ENCODE measurements around the gene TIMM23B. TPM values are rescaled to one million over a fixed set of nuclear protein-coding genes. Genes with fewer than 3 reads are reported as not detected.
"Not testable (repeated sequence)": the region's sequence is repeated elsewhere in the genome, so short reads cannot be mapped to it uniquely, and the experiment has no call there.

The TIMM23B gene
- total RNA-seq, 2 experiments from 2014 or later, result 25.4 to 31.4 TPM

DNA sequence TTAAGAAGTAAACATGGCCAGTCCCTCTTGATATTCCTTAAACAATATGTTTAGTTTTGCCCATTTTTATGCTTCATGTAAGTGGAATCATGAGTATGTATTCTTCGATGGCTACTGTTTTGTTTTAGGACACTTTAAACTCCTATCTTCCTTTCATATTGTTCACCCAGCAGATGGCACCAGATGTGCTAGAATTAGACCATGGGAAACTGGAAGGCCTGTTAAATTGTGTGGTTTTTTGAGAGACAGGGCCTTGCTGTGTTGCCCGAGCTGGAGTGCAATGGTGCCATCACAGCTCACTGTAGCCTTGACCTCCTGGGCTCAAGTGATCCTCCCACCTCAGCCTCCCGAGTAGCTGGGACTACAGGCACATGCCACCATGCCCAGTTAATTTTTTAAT, 11.3 kb downstream of the TIMM23B start:
- H3K4me1 ChIP-seq (ENCODE audit: insufficient read depth, low read length, poor library complexity, severe bottlenecking); POLR2A ChIA-PET; H3K4me3 ChIP-seq (ENCODE audit: low read depth, low read length, poor library complexity, severe bottlenecking); H3K9me3 ChIP-seq (ENCODE audit: low read length); H4K20me1 ChIP-seq (ENCODE audit: insufficient read depth, low read length); H3K27ac ChIP-seq (ENCODE audit: low read depth, low read length, poor library complexity, severe bottlenecking); CTCF ChIA-PET (ENCODE audit: unreplicated experiment); BruUV-seq (replicated peaks); H3K4me2 ChIP-seq (ENCODE audit: low read length); H2AFZ ChIP-seq (ENCODE audit: low read length); intact Hi-C loops (cut with micrococcal nuclease; ENCODE audit: unreplicated experiment); H3K9me2 ChIP-seq (ENCODE audit: insufficient read depth, low read length); DNase-seq (ENCODE audit: low spot score): not testable (repeated sequence)
- Histone ChIP-seq H3K36me3 (ENCODE audit: insufficient read depth, low read length) (peaks cover 29% of the 10 kb centered on the region), H3K79me2 (ENCODE audit: insufficient read depth, low read depth, low read length) (peaks cover 17% of the 10 kb centered on the region; the same call in 1 of the 2 replicates)

DNA sequence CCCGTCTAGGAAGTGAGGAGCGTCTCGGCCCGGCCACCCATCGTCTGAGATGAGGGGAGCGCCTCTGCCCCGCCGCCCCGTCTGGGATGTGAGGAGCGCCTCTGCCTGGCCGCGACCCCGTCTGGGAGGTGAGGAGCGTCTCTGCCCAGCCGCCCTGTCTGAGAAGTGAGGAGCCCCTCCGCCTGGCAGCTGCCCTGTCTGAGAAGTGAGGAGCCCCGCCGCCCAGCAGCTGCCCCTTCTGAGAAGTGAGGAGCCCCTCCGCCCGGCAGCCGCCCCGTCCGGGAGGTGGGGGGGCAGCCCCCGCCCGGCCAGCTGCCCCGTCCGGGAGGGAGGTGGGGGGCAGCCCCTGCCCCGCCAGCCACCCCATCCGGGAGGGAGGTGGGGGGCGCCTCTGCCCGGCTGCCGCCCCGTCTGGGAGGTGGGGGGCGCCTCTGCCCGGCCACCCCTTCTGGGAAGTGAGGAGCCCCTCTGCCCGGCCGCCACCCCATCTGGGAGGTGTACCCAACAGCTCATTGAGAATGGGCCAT, 28.5 kb downstream of the TIMM23B start:
- intact Hi-C loops (cut with micrococcal nuclease; ENCODE audit: unreplicated experiment), result not testable (repeated sequence)

DNA sequence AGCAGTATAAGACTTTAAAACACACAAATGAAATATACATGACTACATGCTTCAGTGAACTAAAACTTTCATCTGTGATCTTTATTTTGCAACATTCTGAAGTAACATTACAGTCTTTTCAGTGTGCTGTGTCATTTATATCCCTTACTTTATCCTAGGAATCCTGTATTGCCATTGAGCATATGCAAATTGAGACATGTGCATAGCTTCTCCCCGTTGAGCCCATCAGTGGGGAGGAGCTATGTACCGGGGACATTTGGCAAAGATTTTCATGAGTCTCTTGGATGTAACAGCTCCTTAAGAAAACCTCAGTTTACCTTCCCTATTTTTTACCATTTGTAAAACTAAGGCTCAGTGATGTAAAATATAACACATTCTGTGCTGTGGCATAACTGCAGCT, 29.6 kb downstream of the TIMM23B start:
- H3K4me2 ChIP-seq (ENCODE audit: low read length); POLR2A ChIA-PET; CTCF ChIA-PET (ENCODE audit: unreplicated experiment); H2AFZ ChIP-seq (ENCODE audit: low read length); H3K4me3 ChIP-seq (ENCODE audit: low read depth, low read length, poor library complexity, severe bottlenecking); DNase-seq (ENCODE audit: low spot score); BruUV-seq (replicated peaks); H3K9me3 ChIP-seq (ENCODE audit: low read length); H4K20me1 ChIP-seq (ENCODE audit: insufficient read depth, low read length); H3K27ac ChIP-seq (ENCODE audit: low read depth, low read length, poor library complexity, severe bottlenecking); H3K9me2 ChIP-seq (ENCODE audit: insufficient read depth, low read length); intact Hi-C loops (cut with micrococcal nuclease; ENCODE audit: unreplicated experiment); H3K36me3 ChIP-seq (ENCODE audit: insufficient read depth, low read length); H3K4me1 ChIP-seq (ENCODE audit: insufficient read depth, low read length, poor library complexity, severe bottlenecking); H3K79me2 ChIP-seq (ENCODE audit: insufficient read depth, low read depth, low read length): not testable (repeated sequence)

More for the DNA sequence above, 28.5 kb downstream of the TIMM23B start:
- H3K4me3 ChIP-seq (ENCODE audit: low read depth, low read length, poor library complexity, severe bottlenecking); H3K9me2 ChIP-seq (ENCODE audit: insufficient read depth, low read length); H3K79me2 ChIP-seq (ENCODE audit: insufficient read depth, low read depth, low read length); H4K20me1 ChIP-seq (ENCODE audit: insufficient read depth, low read length); BruUV-seq (replicated peaks); H3K4me1 ChIP-seq (ENCODE audit: insufficient read depth, low read length, poor library complexity, severe bottlenecking); H3K27ac ChIP-seq (ENCODE audit: low read depth, low read length, poor library complexity, severe bottlenecking); H3K36me3 ChIP-seq (ENCODE audit: insufficient read depth, low read length); H2AFZ ChIP-seq (ENCODE audit: low read length); H3K9me3 ChIP-seq (ENCODE audit: low read length); H3K4me2 ChIP-seq (ENCODE audit: low read length); POLR2A ChIA-PET; DNase-seq (ENCODE audit: low spot score); CTCF ChIA-PET (ENCODE audit: unreplicated experiment): not testable (repeated sequence)

DNA sequence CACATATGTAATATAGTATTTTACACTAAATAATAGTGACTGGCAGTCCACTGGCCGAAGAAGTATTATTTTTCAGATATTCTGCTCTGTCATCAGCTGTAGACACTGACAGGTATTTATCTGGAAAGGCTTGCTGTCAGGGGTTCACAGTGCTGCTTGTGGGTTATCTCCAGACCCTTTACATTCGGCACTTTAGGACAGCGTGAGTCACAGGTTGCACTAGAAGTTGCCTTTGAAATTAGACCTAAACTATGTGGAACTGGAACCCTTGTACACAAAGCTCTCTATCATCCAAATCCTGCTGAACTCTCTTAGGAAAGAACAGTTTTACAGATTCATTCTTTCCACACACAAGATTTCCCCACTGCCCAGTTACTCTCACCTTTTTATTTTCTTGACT, 30.2 kb downstream of the TIMM23B start:
- H3K4me1 ChIP-seq (ENCODE audit: insufficient read depth, low read length, poor library complexity, severe bottlenecking); H3K9me2 ChIP-seq (ENCODE audit: insufficient read depth, low read length); H3K4me3 ChIP-seq (ENCODE audit: low read depth, low read length, poor library complexity, severe bottlenecking); H3K9me3 ChIP-seq (ENCODE audit: low read length); intact Hi-C loops (cut with micrococcal nuclease; ENCODE audit: unreplicated experiment); DNase-seq (ENCODE audit: low spot score); H3K4me2 ChIP-seq (ENCODE audit: low read length); BruUV-seq (replicated peaks); H3K79me2 ChIP-seq (ENCODE audit: insufficient read depth, low read depth, low read length); H2AFZ ChIP-seq (ENCODE audit: low read length); H3K36me3 ChIP-seq (ENCODE audit: insufficient read depth, low read length); H3K27ac ChIP-seq (ENCODE audit: low read depth, low read length, poor library complexity, severe bottlenecking); POLR2A ChIA-PET; CTCF ChIA-PET (ENCODE audit: unreplicated experiment); H4K20me1 ChIP-seq (ENCODE audit: insufficient read depth, low read length): not testable (repeated sequence)

DNA sequence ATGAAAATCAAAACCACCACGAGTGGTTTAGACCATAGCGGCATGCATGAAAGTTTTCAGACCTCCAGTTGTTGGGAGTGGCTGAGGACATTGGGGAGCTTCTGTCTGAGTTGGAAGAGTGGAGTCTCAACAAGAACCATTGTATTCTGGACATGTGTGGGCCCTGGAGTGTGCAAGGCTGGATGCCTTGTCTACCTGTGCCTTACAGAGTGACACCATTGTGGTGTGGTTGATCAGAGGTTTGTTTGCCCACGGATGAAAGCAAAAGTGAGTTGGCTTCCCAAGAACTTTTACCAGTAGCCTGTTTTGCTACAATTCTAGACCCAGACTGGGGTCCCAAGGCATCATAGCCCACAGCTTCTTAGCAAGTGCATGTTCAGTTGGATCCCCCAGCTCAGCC, 35.9 kb downstream of the TIMM23B start:
- DNase-seq (ENCODE audit: low spot score); CTCF ChIA-PET (ENCODE audit: unreplicated experiment): not testable (repeated sequence)

DNA sequence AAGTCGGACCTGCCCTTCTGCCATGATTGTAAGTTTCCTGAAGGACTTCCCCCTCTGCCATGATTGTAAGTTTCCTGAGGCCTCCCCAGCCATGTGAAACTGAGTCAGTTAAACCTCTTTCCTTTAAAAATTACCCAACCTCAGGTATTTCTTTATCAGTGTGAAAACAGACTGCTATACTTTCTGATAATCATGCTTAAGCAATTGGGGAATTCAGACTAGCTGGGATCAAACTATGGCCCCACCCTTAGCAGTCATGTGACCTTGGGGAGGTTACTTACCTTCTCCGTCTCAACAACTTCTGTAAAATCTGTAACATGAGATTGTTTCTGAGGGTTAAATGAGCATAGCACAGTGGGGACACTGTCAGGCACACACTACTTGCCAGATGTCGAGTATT, 45.4 kb downstream of the TIMM23B start:
- H3K4me1 ChIP-seq (ENCODE audit: insufficient read depth, low read length, poor library complexity, severe bottlenecking); H2AFZ ChIP-seq (ENCODE audit: low read length); H4K20me1 ChIP-seq (ENCODE audit: insufficient read depth, low read length); H3K36me3 ChIP-seq (ENCODE audit: insufficient read depth, low read length); CTCF ChIA-PET (ENCODE audit: unreplicated experiment); H3K9me2 ChIP-seq (ENCODE audit: insufficient read depth, low read length); H3K4me3 ChIP-seq (ENCODE audit: low read depth, low read length, poor library complexity, severe bottlenecking); BruUV-seq (replicated peaks); H3K79me2 ChIP-seq (ENCODE audit: insufficient read depth, low read depth, low read length); H3K9me3 ChIP-seq (ENCODE audit: low read length); H3K27ac ChIP-seq (ENCODE audit: low read depth, low read length, poor library complexity, severe bottlenecking); H3K4me2 ChIP-seq (ENCODE audit: low read length); DNase-seq (ENCODE audit: low spot score); POLR2A ChIA-PET; intact Hi-C loops (cut with micrococcal nuclease; ENCODE audit: unreplicated experiment): not testable (repeated sequence)

More for the DNA sequence above, 35.9 kb downstream of the TIMM23B start:
- H3K36me3 ChIP-seq (ENCODE audit: insufficient read depth, low read length); H2AFZ ChIP-seq (ENCODE audit: low read length); H3K4me1 ChIP-seq (ENCODE audit: insufficient read depth, low read length, poor library complexity, severe bottlenecking); H3K9me2 ChIP-seq (ENCODE audit: insufficient read depth, low read length); H3K4me2 ChIP-seq (ENCODE audit: low read length); BruUV-seq (replicated peaks); H3K4me3 ChIP-seq (ENCODE audit: low read depth, low read length, poor library complexity, severe bottlenecking); H3K9me3 ChIP-seq (ENCODE audit: low read length); H4K20me1 ChIP-seq (ENCODE audit: insufficient read depth, low read length); H3K27ac ChIP-seq (ENCODE audit: low read depth, low read length, poor library complexity, severe bottlenecking); H3K79me2 ChIP-seq (ENCODE audit: insufficient read depth, low read depth, low read length); intact Hi-C loops (cut with micrococcal nuclease; ENCODE audit: unreplicated experiment); POLR2A ChIA-PET: not testable (repeated sequence)

DNA sequence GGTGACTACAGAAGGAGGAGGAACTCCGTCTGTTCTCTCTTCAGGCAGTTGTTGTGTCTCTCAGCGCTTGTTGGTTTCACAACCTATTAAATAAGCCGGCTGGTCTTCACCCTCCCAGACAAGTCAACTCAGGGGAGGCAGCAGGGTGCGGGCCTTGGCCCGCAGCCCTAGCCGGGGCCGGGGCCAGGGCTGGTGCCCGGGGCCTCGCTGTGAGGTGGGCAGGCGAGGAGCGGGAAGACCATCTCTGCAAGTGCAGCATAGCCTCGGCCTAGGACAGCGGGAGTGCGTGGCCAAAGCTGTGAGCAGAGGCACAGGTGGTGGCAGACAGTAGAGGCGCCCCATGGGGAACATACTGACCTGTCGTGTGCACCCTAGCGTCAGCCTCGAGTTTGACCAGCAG, 46.5 kb downstream of the TIMM23B start, which contains the start of gene AGAP6:
TSS of gene AGAP6 (plus strand) at position 31 of the 400 bp plus-strand sequence. CDS start at position 341, 310 bp downstream.
- H3K4me1 ChIP-seq (ENCODE audit: insufficient read depth, low read length, poor library complexity, severe bottlenecking); H2AFZ ChIP-seq (ENCODE audit: low read length); BruUV-seq (replicated peaks); H3K9me2 ChIP-seq (ENCODE audit: insufficient read depth, low read length); CTCF ChIA-PET (ENCODE audit: unreplicated experiment); H3K4me2 ChIP-seq (ENCODE audit: low read length); H3K27ac ChIP-seq (ENCODE audit: low read depth, low read length, poor library complexity, severe bottlenecking); H3K4me3 ChIP-seq (ENCODE audit: low read depth, low read length, poor library complexity, severe bottlenecking); H3K36me3 ChIP-seq (ENCODE audit: insufficient read depth, low read length); H3K79me2 ChIP-seq (ENCODE audit: insufficient read depth, low read depth, low read length); intact Hi-C loops (cut with micrococcal nuclease; ENCODE audit: unreplicated experiment); H4K20me1 ChIP-seq (ENCODE audit: insufficient read depth, low read length); H3K9me3 ChIP-seq (ENCODE audit: low read length); DNase-seq (ENCODE audit: low spot score); POLR2A ChIA-PET: not testable (repeated sequence)
